T-cell (primary cell): ENCODE measurements around the gene SLC25A41. TPM values are rescaled to one million over a fixed set of nuclear protein-coding genes. Genes with fewer than 3 reads are reported as not detected.

ENCODE experiments used
- ATAC-seq, 4 experiments: fragments of 200-7000 bp in 3 of 4; fragments of 150-1000 bp in 1 of 4; cut with Tn5 transposase; replicated peaks in 1 of 4; 1 replicate in 3 of 4; 2 replicates in 1 of 4; pipeline ENCODE4 v1.10.0; 2021; ENCODE audit warnings: moderate library complexity in 3 of 4, mild to moderate bottlenecking in 2 of 4, moderate number of reproducible peaks in 1 of 4
- CTCF ChIA-PET, 2 donors: fragments of 300-600 bp; sonication (Branson Sonifier 250); formaldehyde crosslinking; loops; one replicate each; lab custom pipeline; 2022; ENCODE audit warnings: antibody characterized with exemption in 2 of 2; lab: Charles Lee
- POLR2A ChIA-PET, 2 donors: fragments of 300-600 bp; sonication (Branson Sonifier 250); formaldehyde crosslinking; loops; one replicate each; lab custom pipeline; 2022; ENCODE audit warnings: antibody characterized with exemption in 2 of 2; lab: Charles Lee
- DNase-seq, 35 experiments: peaks; one replicate each; pipeline versions ENCODE4 v3.0.0 to v3.0.0-alpha.2; 2013 to 2023
- H3K27ac ChIP-seq: one replicate; pipeline ENCODE4 v1.5.1; 2013; ENCODE audit warnings: low read length
- H3K27me3 ChIP-seq, 2 experiments: replicated peaks in 1 of 2; 1 replicate in 1 of 2; 2 replicates in 1 of 2; pipeline versions ENCODE4 v1.6.1 to v1.7.0; 2013; ENCODE audit warnings: low read length in 1 of 2, mixed read lengths in 1 of 2; ENCODE audit not compliant: control insufficient read depth in 2 of 2, insufficient read depth in 2 of 2; ENCODE audit errors: extremely low read depth in 1 of 2
- H3K36me3 ChIP-seq, 2 donors: 1 replicate in 1 of 2; 2 replicates in 1 of 2; pipeline versions ENCODE4 v1.6.1 to v1.7.0; 2013; ENCODE audit warnings: low read length in 1 of 2; ENCODE audit not compliant: control insufficient read depth in 2 of 2, insufficient read depth in 1 of 2; ENCODE audit errors: extremely low read depth in 1 of 2
- H3K4me1 ChIP-seq, 2 experiments: 1 replicate in 1 of 2; 2 replicates in 1 of 2; pipeline versions ENCODE4 v1.6.1 to v1.7.0; 2013; ENCODE audit warnings: low read length in 2 of 2, mixed read lengths in 1 of 2; ENCODE audit not compliant: insufficient read depth in 2 of 2, control insufficient read depth in 1 of 2; ENCODE audit errors: extremely low read depth in 1 of 2
- H3K4me3 ChIP-seq, 2 donors: 1 replicate in 1 of 2; 2 replicates in 1 of 2; pipeline versions ENCODE4 v1.5.1 to v1.7.0; 2013; ENCODE audit warnings: mild to moderate bottlenecking in 2 of 2, low read length in 1 of 2, moderate library complexity in 1 of 2; ENCODE audit not compliant: control insufficient read depth in 1 of 2; ENCODE audit errors: extremely low read depth in 1 of 2
- H3K9me3 ChIP-seq: 2 replicates; pipeline ENCODE4 v1.7.0; 2013
- H3K27ac Mint-ChIP-seq, 2 donors: one replicate each; pipeline ENCODE4 v1.8.0; 2020 to 2021; ENCODE audit warnings: mild to moderate bottlenecking in 2 of 2, mixed read lengths in 2 of 2
- H3K27me3 Mint-ChIP-seq, 2 donors: one replicate each; pipeline ENCODE4 v1.8.0; 2021 to 2022; ENCODE audit warnings: mixed read lengths in 2 of 2
- H3K36me3 Mint-ChIP-seq: one replicate; pipeline ENCODE4 v1.8.0; 2021; ENCODE audit warnings: mixed read lengths
- H3K4me1 Mint-ChIP-seq, 3 donors: one replicate each; pipeline ENCODE4 v1.8.0; 2020 to 2022; ENCODE audit warnings: mixed read lengths in 3 of 3, mild to moderate bottlenecking in 1 of 3
- H3K4me3 Mint-ChIP-seq, 3 donors: one replicate each; pipeline ENCODE4 v1.8.0; 2020 to 2022; ENCODE audit warnings: mild to moderate bottlenecking in 3 of 3, mixed read lengths in 3 of 3, moderate library complexity in 3 of 3
- H3K9me3 Mint-ChIP-seq, 3 donors: one replicate each; pipeline ENCODE4 v1.8.0; 2020 to 2022; ENCODE audit warnings: mixed read lengths in 3 of 3
- WGBS: methylation state at CpG from one replicate; pipeline ENCODE4 v1.1.5; 2013; ENCODE audit warnings: missing lambda C conversion rate; ENCODE audit not compliant: insufficient coverage; 5-methylcytosine and 5-hydroxymethylcytosine counted together
- total RNA-seq, 35 experiments: library from RNA in 6 of 35; stranded (reverse) in 6 of 35; fragments of 120-200 nt in 1 of 35; gene quantifications; one replicate each; pipeline versions ENCODE4 v1.2.1 to v1.2.4 and lab custom pipeline; 2013 to 2026

The SLC25A41 gene
- total RNA-seq, 5 donors from 2014 or later (not counting 1 experiment from before 2014, with no cell fraction given) = 0.33 to 0.35 (median 0.33) TPM; not detected in 2

- no peaks in the 10 kb centered on the region for H3K27me3 ChIP-seq
- no peaks in the 10 kb centered on the region for H3K9me3 ChIP-seq
- H3K27ac ChIP-seq = no peak overlapping the region
- Mint-ChIP-seq H3K36me3 (peaks cover 41% of the 10 kb centered on the region), H3K27me3 (no peaks in the 10 kb centered on the region), H3K4me3 (no peak overlapping the region), H3K27ac (no peak overlapping the region), H3K9me3 (peaks cover 2 to 10% (median 9%) of the 10 kb centered on the region in 3 donors), H3K4me1 (no peaks in the 10 kb centered on the region)
- no peak for ATAC-seq
- no peak overlapping the region for H3K4me3 ChIP-seq
- CTCF ChIA-PET = no interaction called here
- no peaks in the 10 kb centered on the region for H3K4me1 ChIP-seq
- POLR2A ChIA-PET = no interaction called here
- H3K36me3 ChIP-seq = peaks cover 10% of the 10 kb centered on the region in 2 donors
- 90% methylated on average over 2 of the region's 5 CpGs for WGBS
- DNase-seq = no peak
Measured at GRCh38 chr19:6450166-6450565, 16.6 kb upstream of the SLC25A41 start.

GRCh38 chr19:6448045-6448444 is 14.5 kb upstream of the SLC25A41 start:
- POLR2A ChIA-PET = interaction anchor here in 1 of 2 donors (0.6 kb wide), 1 partner anchor 195 kb away, joined by 6 read pairs; no protein-coding TSS in a partner anchor
- H3K9me3 Mint-ChIP-seq = no peaks in the 10 kb centered on the region
- 100% methylated on average over 1 of the region's 3 CpGs for WGBS
- DNase-seq (no peak), ATAC-seq (no peak)
- no peaks in the 10 kb centered on the region for H3K27me3 ChIP-seq
- H3K4me3 ChIP-seq = no peak overlapping the region
- no peak overlapping the region for H3K27ac Mint-ChIP-seq
- CTCF ChIA-PET = interaction anchor here in 1 of 2 donors (0.6 kb wide), 1 partner anchor 70 kb away, joined by 3 read pairs; no protein-coding TSS in a partner anchor
- no peaks in the 10 kb centered on the region for H3K27me3 Mint-ChIP-seq
- peaks cover 22% of the 10 kb centered on the region for H3K36me3 Mint-ChIP-seq
- H3K4me1 ChIP-seq = no peaks in the 10 kb centered on the region
- peaks cover 0 to 4% of the 10 kb centered on the region in 2 donors for H3K36me3 ChIP-seq
- no peaks in the 10 kb centered on the region for H3K9me3 ChIP-seq
- H3K27ac ChIP-seq = no peak overlapping the region
- H3K4me3 Mint-ChIP-seq = no peak overlapping the region
- H3K4me1 Mint-ChIP-seq = no peaks in the 10 kb centered on the region

- CTCF ChIA-PET = no interaction called here
- ATAC-seq (no peak), DNase-seq (no peak)
- Histone ChIP-seq H3K9me3 (no peaks in the 10 kb centered on the region), H3K27me3 (no peaks in the 10 kb centered on the region), H3K36me3 (peaks cover 0 to 2% of the 10 kb centered on the region in 2 donors), H3K4me1 (no peaks in the 10 kb centered on the region), H3K27ac (no peak overlapping the region), H3K4me3 (no peak overlapping the region)
- 90% methylated on average over 3 of the region's 3 CpGs for WGBS
- no peaks in the 10 kb centered on the region for H3K27me3 Mint-ChIP-seq
- H3K4me1 Mint-ChIP-seq = no peaks in the 10 kb centered on the region
- POLR2A ChIA-PET = no interaction called here
- H3K27ac Mint-ChIP-seq = no peak overlapping the region
- H3K9me3 Mint-ChIP-seq = no peaks in the 10 kb centered on the region
- peaks cover 18% of the 10 kb centered on the region for H3K36me3 Mint-ChIP-seq
- H3K4me3 Mint-ChIP-seq = no peak overlapping the region
Measured at GRCh38 chr19:6446452-6446851, 12.9 kb upstream of the SLC25A41 start.

- DNase-seq (no peak), ATAC-seq (no peak)
- Histone ChIP-seq H3K9me3 (no peaks in the 10 kb centered on the region), H3K27me3 (peaks cover 0 to 1% of the 10 kb centered on the region in 2 experiments), H3K36me3 (no peaks in the 10 kb centered on the region), H3K4me3 (no peak overlapping the region), H3K27ac (no peak overlapping the region), H3K4me1 (no peaks in the 10 kb centered on the region)
- Mint-ChIP-seq H3K9me3 (no peaks in the 10 kb centered on the region), H3K27me3 (no peaks in the 10 kb centered on the region), H3K4me3 (no peak overlapping the region), H3K4me1 (no peaks in the 10 kb centered on the region), H3K36me3 (peaks cover 13% of the 10 kb centered on the region), H3K27ac (no peak overlapping the region)
- ChIA-PET CTCF (no interaction called here), POLR2A (no interaction called here)
- WGBS = 92% methylated on average over 8 of the region's 13 CpGs
Measured at GRCh38 chr19:6443986-6444385, 10.4 kb upstream of the SLC25A41 start.

DNA sequence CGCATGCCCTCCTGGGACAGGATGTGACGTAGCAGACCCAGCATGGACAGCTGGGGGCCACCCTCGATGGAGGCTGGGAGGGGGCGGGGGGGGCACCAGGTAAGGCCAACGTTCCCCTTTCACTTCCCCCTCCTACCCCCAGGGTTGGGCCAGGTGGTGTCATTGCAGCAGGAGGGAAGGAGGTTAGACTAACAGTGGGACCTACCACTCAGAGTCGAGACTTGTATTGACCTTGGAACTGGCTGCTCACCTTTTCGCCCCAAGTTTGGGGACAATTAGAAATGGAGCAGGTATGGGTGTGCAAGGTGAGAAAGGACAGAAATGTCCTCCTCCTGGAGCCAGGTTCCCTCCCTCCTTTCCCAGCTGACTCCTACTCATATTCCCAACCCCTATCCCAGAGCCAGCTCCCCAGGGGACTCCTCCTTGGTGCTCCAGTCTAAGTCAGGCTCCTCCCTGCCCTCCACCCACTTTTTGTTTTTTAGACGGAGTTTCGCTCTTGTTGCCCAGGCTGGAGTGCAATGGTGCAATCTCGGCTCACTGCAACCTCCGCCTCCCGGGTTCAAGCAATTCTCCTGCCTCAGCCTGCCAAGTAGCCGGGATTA is 8.6 kb upstream of the SLC25A41 start:
- POLR2A ChIA-PET = no interaction called here

DNA sequence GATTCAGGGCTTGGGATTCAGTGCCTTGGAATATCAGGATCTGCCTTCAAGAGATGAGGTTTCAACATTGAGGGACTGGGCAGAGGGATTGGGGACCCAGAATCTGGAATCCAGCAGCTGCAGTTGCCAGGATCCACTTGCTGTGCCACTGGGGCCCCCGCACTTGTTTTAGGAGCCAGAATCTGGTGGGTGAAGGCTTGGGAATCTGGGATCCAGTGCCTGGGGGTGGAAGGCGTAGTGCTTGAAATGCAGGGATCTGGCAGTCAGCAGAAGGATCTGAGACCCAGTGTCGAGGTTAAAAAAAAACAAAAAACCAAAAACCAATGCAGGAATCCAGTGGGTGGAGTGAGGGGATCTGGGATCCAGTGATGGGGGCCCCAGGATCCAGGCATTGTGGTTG is 7.3 kb upstream of the SLC25A41 start:
- Mint-ChIP-seq H3K9me3 (no peaks in the 10 kb centered on the region), H3K27me3 (no peaks in the 10 kb centered on the region), H3K36me3 (peaks cover 6% of the 10 kb centered on the region), H3K4me1 (no peaks in the 10 kb centered on the region), H3K27ac (peak overlapping the region in 1 of 2 donors; percentile 34), H3K4me3 (no peak overlapping the region)
- H3K36me3 ChIP-seq = no peaks in the 10 kb centered on the region
- H3K4me1 ChIP-seq = no peaks in the 10 kb centered on the region
- H3K4me3 ChIP-seq = no peak overlapping the region
- ChIA-PET POLR2A (no interaction called here), CTCF (no interaction called here)
- WGBS = 78% methylated on average over 2 of the region's 3 CpGs
- no peak for ATAC-seq
- H3K9me3 ChIP-seq = no peaks in the 10 kb centered on the region
- H3K27ac ChIP-seq = no peak overlapping the region
- no peak for DNase-seq
- H3K27me3 ChIP-seq = peaks cover 0 to 2% of the 10 kb centered on the region in 2 experiments

More for the DNA sequence above, 8.6 kb upstream of the SLC25A41 start:
- Mint-ChIP-seq H3K27me3 (no peaks in the 10 kb centered on the region), H3K4me3 (no peak overlapping the region), H3K4me1 (no peaks in the 10 kb centered on the region), H3K36me3 (peaks cover 13% of the 10 kb centered on the region), H3K27ac (no peak overlapping the region), H3K9me3 (no peaks in the 10 kb centered on the region)
- H3K9me3 ChIP-seq = no peaks in the 10 kb centered on the region
- peaks cover 0 to 2% of the 10 kb centered on the region in 2 experiments for H3K27me3 ChIP-seq
- DNase-seq (no peak), ATAC-seq (no peak)
- CTCF ChIA-PET = no interaction called here
- WGBS = 97% methylated on average over 5 of the region's 13 CpGs
- no peaks in the 10 kb centered on the region for H3K36me3 ChIP-seq
- H3K4me1 ChIP-seq = no peaks in the 10 kb centered on the region
- H3K4me3 ChIP-seq = no peak overlapping the region
- H3K27ac ChIP-seq = no peak overlapping the region
